Activated T-cell treated with anti-CD3 and anti-CD28 coated beads, Interleukin-2, amount 50 U/mL, for 72 hours (primary cell): ENCODE data around the gene ARHGAP19. TPM values are rescaled to one million over a fixed set of nuclear protein-coding genes. Genes with fewer than 3 reads are reported as not detected.

ENCODE experiments used
- ATAC-seq, 2 donors: fragments of 150-1000 bp; cut with Tn5 transposase; replicated peaks in 1 of 2; 2 replicates each; pipeline ENCODE4 v1.10.0; 2021; ENCODE audit warnings: moderate library complexity in 2 of 2, mild to moderate bottlenecking in 1 of 2
- DNase-seq, 2 donors: peaks; one replicate each; pipeline ENCODE4 v3.0.0; 2021 to 2022; ENCODE audit warnings: mixed read lengths in 1 of 2
- H3K27ac Mint-ChIP-seq: one replicate; pipeline ENCODE4 v1.8.0; 2022; ENCODE audit warnings: mild to moderate bottlenecking, moderate library complexity, mixed read lengths
- H3K27me3 Mint-ChIP-seq: one replicate; pipeline ENCODE4 v1.8.0; 2022; ENCODE audit warnings: low read depth, mixed read lengths
- H3K36me3 Mint-ChIP-seq, 2 donors: one replicate each; pipeline ENCODE4 v1.8.0; 2022; ENCODE audit warnings: mixed read lengths in 2 of 2, mild to moderate bottlenecking in 1 of 2; ENCODE audit not compliant: insufficient read depth in 2 of 2
- H3K4me1 Mint-ChIP-seq: one replicate; pipeline ENCODE4 v1.8.0; 2022; ENCODE audit warnings: low read depth, mixed read lengths
- H3K4me3 Mint-ChIP-seq, 2 donors: one replicate each; pipeline ENCODE4 v1.8.0; 2022; ENCODE audit warnings: mild to moderate bottlenecking in 2 of 2, mixed read lengths in 2 of 2, moderate library complexity in 2 of 2
- H3K9me3 Mint-ChIP-seq, 2 donors: one replicate each; pipeline ENCODE4 v1.8.0; 2022; ENCODE audit warnings: mixed read lengths in 2 of 2
- total RNA-seq, 2 donors: library from RNA; stranded (reverse); gene quantifications; one replicate each; pipeline ENCODE4 v1.2.3, GENCODE V29; 2022

The ARHGAP19 gene
- total RNA-seq, 2 donors from 2014 or later = 62.2 to 75.3 TPM

DNA sequence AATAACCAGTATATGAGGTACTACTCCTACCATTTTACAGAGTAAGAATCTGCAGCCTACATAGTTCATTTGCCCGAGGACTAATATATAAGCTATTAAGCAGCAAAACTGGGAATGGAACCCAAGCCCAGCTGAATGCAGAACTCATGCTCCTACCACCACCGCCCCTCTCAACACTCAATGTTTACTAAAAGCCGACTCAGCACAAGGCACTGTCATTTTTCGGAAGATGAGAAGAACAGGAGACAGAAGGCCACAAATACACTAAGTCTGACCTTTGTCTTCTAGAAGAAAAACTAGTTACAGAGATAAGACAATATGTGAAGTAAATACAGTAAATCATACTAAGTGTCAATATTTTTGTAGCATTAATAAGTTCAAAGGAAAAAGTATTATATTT lies 66.0 kb downstream of the ARHGAP19 start:
- ATAC-seq = no peak
- Mint-ChIP-seq H3K4me1 (peaks cover 41% of the 10 kb centered on the region), H3K9me3 (no peaks in the 10 kb centered on the region), H3K36me3 (peaks cover 12 to 16% of the 10 kb centered on the region in 2 donors), H3K27me3 (no peaks in the 10 kb centered on the region), H3K27ac (peak overlapping the region; percentile 44), H3K4me3 (no peak overlapping the region)
- DNase-seq = no peak

- no peaks in the 10 kb centered on the region for H3K27me3 Mint-ChIP-seq
- peaks cover 35% of the 10 kb centered on the region for H3K4me1 Mint-ChIP-seq
- DNase-seq = peak; percentile 51 to 53
- H3K9me3 Mint-ChIP-seq = no peaks in the 10 kb centered on the region
- peak; percentile 88 to 89 for ATAC-seq
- H3K36me3 Mint-ChIP-seq = peaks cover 14 to 17% of the 10 kb centered on the region in 2 donors
- peak overlapping the region; percentile 2 to 62 for H3K4me3 Mint-ChIP-seq
- peak overlapping the region; percentile 41 for H3K27ac Mint-ChIP-seq
Observed at GRCh38 chr10:97224483-97225435, 67.7 kb downstream of the ARHGAP19 start.

GRCh38 chr10:97222326-97222961 lies 70.0 kb downstream of the ARHGAP19 start:
- DNase-seq (no peak), ATAC-seq (no peak)
- no peak overlapping the region for H3K27ac Mint-ChIP-seq
- H3K36me3 Mint-ChIP-seq = peaks cover 10 to 15% of the 10 kb centered on the region in 2 donors
- no peaks in the 10 kb centered on the region for H3K27me3 Mint-ChIP-seq
- peaks cover 46% of the 10 kb centered on the region for H3K4me1 Mint-ChIP-seq
- no peaks in the 10 kb centered on the region for H3K9me3 Mint-ChIP-seq
- no peak overlapping the region for H3K4me3 Mint-ChIP-seq

DNA sequence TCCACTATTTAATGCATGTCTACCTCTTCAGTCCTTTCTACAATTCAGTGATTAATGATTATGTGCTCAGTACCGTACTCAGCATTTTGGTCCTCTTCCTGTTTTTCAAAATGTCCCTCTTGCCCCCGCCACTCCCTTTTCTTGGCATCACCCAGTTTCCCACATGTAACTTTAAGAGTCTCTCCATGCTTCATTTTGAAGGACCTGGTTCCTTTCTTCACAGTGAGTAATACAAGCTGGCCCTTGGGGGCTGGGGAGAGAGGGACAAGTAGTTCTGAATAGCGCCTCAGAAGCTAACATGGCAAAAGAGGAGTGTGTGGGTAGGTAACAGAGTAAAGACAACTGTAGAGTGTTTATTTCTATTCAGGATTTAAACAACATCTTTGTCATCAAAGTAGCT lies 72.1 kb downstream of the ARHGAP19 start:
- DNase-seq (no peak), ATAC-seq (no peak)
- H3K9me3 Mint-ChIP-seq = no peaks in the 10 kb centered on the region
- peaks cover 6 to 7% of the 10 kb centered on the region in 2 donors for H3K36me3 Mint-ChIP-seq
- no peaks in the 10 kb centered on the region for H3K27me3 Mint-ChIP-seq
- no peak overlapping the region for H3K27ac Mint-ChIP-seq
- H3K4me1 Mint-ChIP-seq = peaks cover 58% of the 10 kb centered on the region
- H3K4me3 Mint-ChIP-seq = peak overlapping the region in 1 of 2 donors; percentile 41

GRCh38 chr10:97217299-97217698 lies 75.1 kb downstream of the ARHGAP19 start:
- Mint-ChIP-seq H3K4me3 (peak overlapping the region in 1 of 2 donors; percentile 51), H3K4me1 (peaks cover 40% of the 10 kb centered on the region), H3K27ac (peak overlapping the region; percentile 81), H3K36me3 (peaks cover 3 to 6% of the 10 kb centered on the region in 2 donors), H3K27me3 (no peaks in the 10 kb centered on the region), H3K9me3 (no peaks in the 10 kb centered on the region)
- no peak for ATAC-seq
- DNase-seq = no peak

GRCh38 chr10:97215619-97216260 lies 76.7 kb downstream of the ARHGAP19 start:
- Mint-ChIP-seq H3K27ac (no peak overlapping the region), H3K4me3 (no peak overlapping the region), H3K9me3 (no peaks in the 10 kb centered on the region), H3K36me3 (peaks cover 3 to 6% of the 10 kb centered on the region in 2 donors), H3K27me3 (no peaks in the 10 kb centered on the region), H3K4me1 (peaks cover 40% of the 10 kb centered on the region)
- no peak for DNase-seq
- ATAC-seq = no peak

DNA sequence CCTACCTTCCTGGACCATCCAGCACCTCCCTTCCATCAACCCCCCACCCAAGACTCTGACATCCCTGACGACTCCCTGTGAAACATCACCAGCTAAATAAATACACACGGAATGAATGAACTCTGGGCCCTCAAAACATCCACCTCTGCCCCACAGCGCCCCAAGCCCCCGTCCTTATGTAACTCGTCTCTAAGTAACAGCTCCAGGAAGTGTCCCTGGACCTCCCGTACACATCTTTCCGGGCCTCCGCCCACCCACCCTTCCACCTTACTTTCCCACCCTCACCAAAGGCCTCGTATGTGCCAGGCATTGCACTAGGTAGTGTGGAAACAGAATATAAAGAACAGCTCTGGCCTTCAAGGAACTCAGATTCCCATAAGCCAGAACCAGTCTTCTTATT lies 79.0 kb downstream of the ARHGAP19 start:
- Mint-ChIP-seq H3K4me1 (peaks cover 22% of the 10 kb centered on the region), H3K4me3 (no peak overlapping the region), H3K27me3 (no peaks in the 10 kb centered on the region), H3K27ac (no peak overlapping the region), H3K36me3 (no peaks in the 10 kb centered on the region), H3K9me3 (no peaks in the 10 kb centered on the region)
- DNase-seq (no peak), ATAC-seq (no peak)

DNA sequence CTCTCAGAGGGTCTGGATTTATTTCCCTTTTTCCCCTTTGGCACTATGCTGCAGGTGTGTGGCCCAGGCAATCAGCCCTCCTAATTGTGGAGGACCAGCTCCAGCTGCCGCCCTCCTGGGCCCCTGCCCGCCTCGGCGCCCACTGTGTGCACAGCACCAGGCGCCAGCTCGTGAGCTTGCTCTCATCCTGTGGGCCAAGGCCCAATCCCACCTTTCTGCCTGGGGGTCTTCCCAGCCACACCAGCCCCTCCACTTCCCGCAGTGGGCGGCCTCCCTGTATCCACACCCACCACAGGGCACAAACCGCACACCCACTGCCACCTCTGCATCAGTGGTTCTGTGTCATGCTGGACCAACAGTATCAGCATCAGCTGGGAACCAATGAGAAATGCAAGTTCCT lies 81.2 kb downstream of the ARHGAP19 start:
- H3K4me3 Mint-ChIP-seq = no peak overlapping the region
- no peak overlapping the region for H3K27ac Mint-ChIP-seq
- H3K9me3 Mint-ChIP-seq = no peaks in the 10 kb centered on the region
- no peaks in the 10 kb centered on the region for H3K27me3 Mint-ChIP-seq
- no peaks in the 10 kb centered on the region for H3K36me3 Mint-ChIP-seq
- ATAC-seq (no peak), DNase-seq (no peak)
- H3K4me1 Mint-ChIP-seq = no peaks in the 10 kb centered on the region

DNA sequence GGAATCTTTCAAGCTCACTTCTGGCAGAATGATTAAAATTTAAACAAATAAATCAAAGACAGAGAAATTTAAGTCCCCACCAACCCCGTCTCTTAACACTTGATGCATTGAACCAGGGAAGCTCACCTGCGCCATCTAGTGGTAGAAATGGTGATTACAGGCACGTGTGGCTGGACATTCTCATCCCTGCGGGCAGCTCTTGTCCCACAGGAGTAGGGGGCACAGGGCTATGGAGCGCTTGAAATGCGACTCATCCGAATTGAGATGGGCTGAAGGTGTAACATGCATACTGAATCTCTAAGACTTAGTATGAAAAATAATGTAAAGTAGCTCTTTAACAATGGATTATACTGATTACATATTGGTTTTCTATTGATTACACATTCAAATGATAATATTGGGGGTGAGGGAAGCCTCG lies 81.9 kb downstream of the ARHGAP19 start:
- H3K36me3 Mint-ChIP-seq = no peaks in the 10 kb centered on the region
- H3K4me3 Mint-ChIP-seq = no peak overlapping the region
- no peaks in the 10 kb centered on the region for H3K4me1 Mint-ChIP-seq
- no peaks in the 10 kb centered on the region for H3K9me3 Mint-ChIP-seq
- ATAC-seq = peak; percentile 62 to 68
- DNase-seq = peak; percentile 66 to 77
- H3K27me3 Mint-ChIP-seq = no peaks in the 10 kb centered on the region
- H3K27ac Mint-ChIP-seq = no peak overlapping the region

- H3K4me3 Mint-ChIP-seq = no peak overlapping the region
- H3K36me3 Mint-ChIP-seq = no peaks in the 10 kb centered on the region
- no peak overlapping the region for H3K27ac Mint-ChIP-seq
- H3K4me1 Mint-ChIP-seq = no peaks in the 10 kb centered on the region
- no peak for ATAC-seq
- H3K9me3 Mint-ChIP-seq = no peaks in the 10 kb centered on the region
- peaks cover 5% of the 10 kb centered on the region for H3K27me3 Mint-ChIP-seq
- no peak for DNase-seq
Observed at GRCh38 chr10:97207756-97208346, 84.6 kb downstream of the ARHGAP19 start.

- Mint-ChIP-seq H3K4me1 (no peaks in the 10 kb centered on the region), H3K9me3 (no peaks in the 10 kb centered on the region), H3K4me3 (no peak overlapping the region), H3K27me3 (peaks cover 5% of the 10 kb centered on the region), H3K36me3 (no peaks in the 10 kb centered on the region), H3K27ac (no peak overlapping the region)
- DNase-seq (no peak), ATAC-seq (no peak)
Observed at GRCh38 chr10:97207131-97207530, 85.3 kb downstream of the ARHGAP19 start.

DNA sequence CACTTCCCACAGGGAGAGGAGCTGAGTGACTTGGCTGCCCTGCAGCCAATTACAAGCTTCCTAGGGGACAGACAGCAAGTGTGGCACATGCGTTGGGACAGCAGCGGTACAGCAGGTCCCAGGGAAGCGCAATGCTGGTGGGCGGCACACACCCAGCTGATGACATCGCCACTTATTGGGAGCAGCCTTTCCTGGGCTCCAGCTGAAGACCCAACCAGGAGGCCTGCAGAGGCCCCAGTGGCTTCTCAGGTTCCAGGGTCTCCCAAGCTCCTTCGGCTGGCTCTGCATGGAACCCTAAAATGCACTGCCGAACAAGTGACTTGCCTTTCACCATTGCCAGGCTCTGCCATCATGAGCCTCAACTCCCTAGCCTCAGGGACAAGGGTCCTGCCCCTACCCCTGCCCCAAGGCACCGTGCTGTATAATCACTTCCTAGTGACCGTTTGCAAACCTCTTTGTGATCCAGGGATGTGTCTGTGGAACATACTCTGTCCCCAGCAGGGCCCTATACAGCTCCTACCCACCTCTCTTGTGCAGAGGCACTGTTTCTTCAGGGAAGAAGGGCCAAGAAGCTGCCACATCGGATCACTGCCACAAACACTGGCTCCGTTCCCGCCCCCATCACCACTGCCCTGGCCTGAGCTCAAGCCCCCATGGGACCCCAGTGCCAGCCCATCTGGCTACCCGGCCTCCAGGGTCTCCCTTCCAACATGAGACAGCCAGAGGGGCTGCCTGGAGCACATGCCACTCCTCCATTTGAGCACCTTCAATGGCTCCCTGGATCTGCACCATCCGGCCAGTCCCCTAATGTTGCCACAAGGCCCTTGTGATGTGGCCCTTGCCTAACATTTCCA lies 87.4 kb downstream of the ARHGAP19 start:
- H3K36me3 Mint-ChIP-seq = no peaks in the 10 kb centered on the region
- no peaks in the 10 kb centered on the region for H3K4me1 Mint-ChIP-seq
- no peak overlapping the region for H3K27ac Mint-ChIP-seq
- ATAC-seq (no peak), DNase-seq (no peak)
- peaks cover 5% of the 10 kb centered on the region for H3K27me3 Mint-ChIP-seq
- H3K4me3 Mint-ChIP-seq = no peak overlapping the region
- no peaks in the 10 kb centered on the region for H3K9me3 Mint-ChIP-seq
